ENCODE data around the gene RPIA.
"Not testable (repeated sequence)": the region's sequence is repeated elsewhere in the genome, so short reads cannot be mapped to it uniquely, and the experiment has no call there.

- TF ChIP-seq CTCF, EZH2 (IDR thresholded peaks at IDR 0.05): not testable (repeated sequence)
Measured at GRCh38 chr2:88645291-88645882, 46.1 kb upstream of the RPIA start.
